HG03575 (cell line): Measurements from ENCODE around the gene CYP2J2.
A peak's percentile ranks its signal among the peaks of the same experiment; 100 is the strongest.
"Not testable (repeated sequence)": the region's sequence is repeated elsewhere in the genome, so short reads cannot be mapped to it uniquely, and the experiment has no call there.

Experiments used
- ATAC-seq: cut with Tn5 transposase; IDR thresholded peaks from one replicate; pipeline ENCODE4 v1.9.1; 2021; ENCODE audit not compliant: unreplicated experiment, insufficient number of reproducible peaks, low FRiP score; ENCODE audit errors: extremely low read depth

Gene CYP2J2

GRCh38 chr1:59926381-59927123 is at the start of gene CYP2J2:
CYP2J2 (minus strand) TSS chr1:59926773; CDS start chr1:59926746, 27 bp downstream.
- no peak for ATAC-seq

- no peak for ATAC-seq
Observed at GRCh38 chr1:59973719-59974118, 47.1 kb upstream of the CYP2J2 start.

DNA sequence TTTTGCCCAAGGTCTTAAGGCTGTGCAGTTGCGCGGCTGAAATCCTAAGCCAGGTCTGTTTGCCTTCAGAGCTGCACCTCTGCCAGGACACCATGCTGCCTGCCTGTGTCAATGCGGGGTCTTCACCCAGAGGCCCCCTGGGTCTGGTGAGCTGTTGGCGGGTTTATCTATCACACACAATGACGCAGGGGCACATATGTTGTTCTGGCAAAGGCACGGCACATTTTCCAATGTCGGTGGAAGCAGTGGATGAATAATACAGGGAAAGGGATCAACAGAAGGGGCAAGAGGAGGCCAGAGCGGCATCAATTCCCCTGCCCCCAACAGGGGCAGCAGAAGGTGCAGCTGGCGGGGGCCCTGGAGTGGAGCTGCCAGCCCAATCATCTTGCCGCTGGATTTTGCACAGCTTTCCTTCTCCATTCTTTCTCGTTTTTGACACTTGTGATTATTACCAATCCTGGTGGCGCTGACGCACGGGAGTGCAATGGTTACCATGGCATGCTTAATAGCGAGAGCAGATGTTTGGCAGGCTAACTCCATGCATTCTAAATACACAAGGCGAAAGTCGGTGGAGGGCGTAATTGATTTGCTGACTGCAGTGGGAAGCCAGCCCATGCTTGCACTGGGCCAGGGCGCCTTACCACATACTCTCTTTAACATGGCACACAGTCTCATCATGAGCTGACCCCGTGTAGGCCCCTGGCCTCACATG is 45.8 kb upstream of the CYP2J2 start:
- ATAC-seq = no peak

DNA sequence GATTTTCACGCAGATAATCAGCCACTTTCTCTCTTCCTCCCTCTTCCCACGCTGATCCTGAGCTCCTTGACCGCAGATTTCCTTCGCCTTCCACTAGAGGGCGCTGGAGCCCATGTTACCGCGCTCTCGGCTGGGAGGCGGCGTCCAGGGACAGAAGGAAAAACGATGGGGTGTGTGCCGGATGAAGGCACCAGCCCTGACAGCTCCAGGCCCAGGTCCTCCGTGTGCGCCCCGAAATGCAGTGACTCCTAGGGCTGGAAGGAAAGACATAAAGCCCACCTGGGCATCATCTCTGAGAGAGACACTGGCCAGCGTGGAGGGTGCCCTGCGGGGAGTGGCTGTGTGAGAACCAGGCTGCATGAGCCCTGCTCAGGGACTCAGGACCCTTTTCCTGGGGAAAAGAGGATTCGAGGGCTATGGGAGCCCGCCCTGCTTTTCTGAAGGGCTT is 44.9 kb upstream of the CYP2J2 start:
- ATAC-seq = no peak

GRCh38 chr1:59969542-59970175 is 43.1 kb upstream of the CYP2J2 start:
- ATAC-seq = not testable (repeated sequence)

DNA sequence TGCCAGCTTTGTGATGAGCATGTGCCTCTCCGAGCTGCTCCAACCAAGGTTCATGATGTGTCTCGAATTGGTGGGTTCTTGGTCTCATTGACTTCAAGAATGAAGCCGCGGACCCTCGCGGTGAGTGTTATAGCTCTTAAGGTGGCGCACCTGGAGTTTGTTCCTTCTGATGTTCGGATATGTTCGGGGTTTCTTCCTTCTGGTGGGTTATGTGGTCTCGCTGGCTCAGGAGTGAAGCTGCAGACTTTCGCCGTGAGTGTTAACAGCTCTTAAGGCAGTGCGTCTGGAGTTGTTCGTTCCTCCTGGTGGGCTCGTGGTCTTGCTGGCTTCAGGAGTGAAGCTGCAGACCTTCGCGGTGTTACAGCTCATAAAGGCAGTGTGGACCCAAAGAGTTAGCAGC is 42.2 kb upstream of the CYP2J2 start:
- ATAC-seq = not testable (repeated sequence)

DNA sequence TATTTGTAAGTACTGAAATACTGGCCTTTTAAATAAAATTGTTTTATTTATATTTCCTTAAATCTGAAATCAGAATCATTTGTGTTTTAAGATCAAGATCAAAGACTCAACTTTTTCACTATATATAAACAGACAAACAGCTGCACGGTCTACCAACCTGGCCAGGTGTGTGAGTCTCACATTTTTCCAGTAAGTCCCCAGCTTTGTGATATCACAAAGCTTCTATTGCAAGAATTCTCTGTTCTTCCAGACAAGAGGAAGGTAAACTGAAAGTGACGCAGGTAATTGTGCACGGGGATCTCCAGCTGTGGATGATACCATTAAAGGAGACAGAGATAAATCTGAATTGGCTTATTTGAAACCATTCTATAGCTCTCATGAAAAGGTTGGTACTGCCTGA is 41.2 kb upstream of the CYP2J2 start:
- ATAC-seq = no peak

- no peak for ATAC-seq
Observed at GRCh38 chr1:59967141-59967697, 40.6 kb upstream of the CYP2J2 start.

GRCh38 chr1:59952065-59952464 is 25.5 kb upstream of the CYP2J2 start:
- no peak for ATAC-seq

DNA sequence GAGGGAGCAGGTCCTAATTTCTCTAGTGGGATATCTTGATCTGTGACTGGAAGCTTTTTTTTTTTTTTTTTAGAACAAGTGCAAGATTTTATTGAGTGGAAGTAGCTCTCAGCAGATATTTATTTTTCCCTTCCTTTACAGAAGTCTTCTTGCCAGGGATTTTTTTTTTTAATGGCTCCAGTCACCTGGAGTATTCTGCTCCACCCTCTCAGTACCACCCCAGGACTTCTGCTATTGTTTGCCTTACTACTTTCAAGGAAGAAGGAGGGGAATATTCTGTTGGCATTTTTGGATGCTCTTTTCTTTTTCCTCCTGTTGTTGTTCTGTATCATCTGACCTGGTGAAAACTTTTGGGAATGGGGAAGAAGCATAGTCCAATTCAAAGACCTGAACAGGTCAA is 23.1 kb upstream of the CYP2J2 start:
- ATAC-seq = no peak

DNA sequence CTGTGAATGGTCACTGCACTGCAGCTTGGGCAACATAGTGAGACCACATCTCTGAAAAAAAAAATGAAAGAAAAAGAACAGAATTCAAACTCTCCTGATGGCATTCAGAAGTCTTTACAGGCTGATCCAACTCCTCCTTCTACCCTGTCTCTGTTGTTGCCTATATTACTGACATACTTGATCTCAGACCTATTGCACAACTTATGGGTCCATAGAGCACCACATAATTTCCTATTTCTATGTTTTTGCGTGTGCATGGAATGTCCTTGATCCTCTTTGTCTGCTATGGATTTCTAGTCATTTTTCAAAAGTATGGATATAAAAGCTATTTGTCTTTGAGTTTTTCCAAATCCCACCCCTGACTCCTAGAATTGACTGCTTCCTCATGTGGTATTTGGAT is 22.4 kb upstream of the CYP2J2 start:
- no peak for ATAC-seq

DNA sequence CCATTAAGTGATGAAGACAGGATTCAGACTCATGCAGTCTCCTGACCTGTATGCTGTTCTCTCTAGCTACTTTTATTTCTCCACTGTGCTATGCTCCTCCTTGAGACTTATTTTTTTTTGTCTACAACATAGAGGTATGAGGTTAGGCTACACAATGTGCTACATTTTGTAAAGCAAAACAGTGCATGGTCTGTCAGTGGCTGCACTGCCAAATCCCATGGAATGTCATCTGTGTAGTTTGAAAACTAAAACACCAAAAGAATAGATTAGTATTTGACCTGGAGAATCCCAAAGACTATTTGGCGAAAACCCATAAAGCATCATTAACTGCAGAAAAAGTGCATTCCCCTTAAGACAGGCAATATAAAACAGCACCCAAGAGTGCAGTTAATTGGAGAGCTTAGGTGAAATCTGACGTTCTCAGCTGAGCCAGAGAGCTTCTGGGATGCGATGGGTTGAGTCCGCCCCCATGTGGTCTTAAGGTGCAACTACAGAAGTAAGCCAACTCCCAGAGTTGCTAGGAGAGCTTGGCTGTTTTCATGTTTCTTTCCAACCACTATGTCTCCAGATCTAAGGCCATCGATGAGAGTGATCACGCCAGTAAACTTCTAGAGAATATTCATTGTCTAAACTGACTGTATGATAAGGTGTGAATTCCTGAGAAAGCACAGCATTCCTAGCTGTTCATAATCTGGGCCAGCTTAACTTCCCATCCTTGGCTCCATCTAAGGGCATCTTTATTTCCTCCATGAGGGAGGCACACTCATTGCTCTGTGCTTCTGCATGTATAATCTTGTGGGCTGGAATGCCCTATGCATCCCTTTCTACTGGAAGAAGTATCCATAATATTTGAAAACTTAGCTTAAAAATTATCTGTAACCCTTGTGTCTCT is 20.7 kb upstream of the CYP2J2 start:
- ATAC-seq = peak; percentile 64

GRCh38 chr1:59945790-59946189 is 19.2 kb upstream of the CYP2J2 start:
- no peak for ATAC-seq

DNA sequence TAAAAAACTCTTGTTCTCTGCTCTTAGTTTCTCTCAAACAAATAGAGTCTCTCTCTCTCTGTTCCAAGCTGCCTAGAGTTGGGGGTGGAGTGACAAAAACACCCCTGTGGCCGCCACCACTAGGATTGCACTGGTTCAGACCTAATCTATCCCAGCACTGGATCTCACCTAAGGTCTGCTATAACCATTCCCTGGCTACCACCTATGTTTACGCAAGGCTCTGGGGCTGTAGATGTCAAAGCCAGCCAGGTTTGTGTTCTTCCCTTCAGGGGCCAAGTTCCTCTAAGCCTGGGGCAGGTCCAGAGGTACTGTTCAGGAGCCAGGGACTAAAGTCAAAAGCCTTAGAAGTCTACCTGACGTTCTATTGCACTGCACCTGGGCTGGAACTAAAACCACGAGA is 12.8 kb upstream of the CYP2J2 start:
- no peak for ATAC-seq

DNA sequence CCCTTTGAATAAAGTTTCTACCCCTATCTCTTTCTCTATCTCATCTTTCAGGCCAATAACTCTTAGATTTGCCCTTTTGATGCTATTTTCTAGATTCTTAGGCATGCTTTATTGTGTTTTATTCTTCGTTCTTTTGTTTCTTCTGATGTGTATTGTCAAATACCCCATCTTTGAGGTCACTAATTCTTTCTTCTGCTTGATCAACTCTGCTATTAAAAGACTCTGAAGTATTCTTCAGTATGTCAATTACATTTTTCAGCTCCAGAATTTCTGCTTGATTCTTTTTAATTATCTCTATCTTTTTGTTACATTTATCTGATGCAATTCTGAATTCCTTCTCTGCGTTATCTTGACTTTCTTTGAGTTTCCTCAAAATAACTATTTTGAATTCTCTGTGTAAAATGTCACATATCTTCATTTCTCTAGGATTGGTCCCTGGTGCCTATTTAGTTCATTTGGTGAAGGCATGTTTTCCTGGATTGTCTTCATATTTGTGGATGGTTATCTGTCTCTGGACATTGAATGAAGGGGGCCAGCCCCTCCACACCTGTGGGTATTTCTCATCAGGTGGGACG is 11.2 kb upstream of the CYP2J2 start:
- ATAC-seq = no peak

- ATAC-seq = no peak
Observed at GRCh38 chr1:59936358-59936821, 9.8 kb upstream of the CYP2J2 start.

DNA sequence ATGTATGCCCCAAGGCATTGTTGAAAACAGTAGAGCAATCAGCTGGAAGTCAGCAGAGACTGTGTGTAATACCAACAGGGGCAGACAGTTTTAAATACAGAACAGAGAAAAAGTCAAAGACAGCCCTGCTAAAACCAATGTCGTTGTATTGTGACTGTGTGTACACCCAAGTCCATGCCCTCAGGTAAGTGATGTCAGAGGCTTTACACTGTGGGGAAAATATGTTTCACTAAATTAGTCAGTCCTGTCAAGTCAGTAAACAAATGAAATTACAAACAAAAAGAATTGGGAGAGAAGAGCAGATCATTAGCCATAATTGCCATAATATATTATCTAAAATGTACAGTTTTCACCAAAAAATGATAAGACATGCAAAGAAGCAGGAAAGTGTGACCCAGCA is 2.4 kb upstream of the CYP2J2 start:
- no peak for ATAC-seq

- no peak for ATAC-seq
Observed at GRCh38 chr1:59927213-59927612, 640 bp upstream of the CYP2J2 start.
